ENCODE measurements around the gene PAPOLB.
"Not testable (repeated sequence)": the region's sequence is repeated elsewhere in the genome, so short reads cannot be mapped to it uniquely, and the experiment has no call there.

PAPOLB gene

DNA sequence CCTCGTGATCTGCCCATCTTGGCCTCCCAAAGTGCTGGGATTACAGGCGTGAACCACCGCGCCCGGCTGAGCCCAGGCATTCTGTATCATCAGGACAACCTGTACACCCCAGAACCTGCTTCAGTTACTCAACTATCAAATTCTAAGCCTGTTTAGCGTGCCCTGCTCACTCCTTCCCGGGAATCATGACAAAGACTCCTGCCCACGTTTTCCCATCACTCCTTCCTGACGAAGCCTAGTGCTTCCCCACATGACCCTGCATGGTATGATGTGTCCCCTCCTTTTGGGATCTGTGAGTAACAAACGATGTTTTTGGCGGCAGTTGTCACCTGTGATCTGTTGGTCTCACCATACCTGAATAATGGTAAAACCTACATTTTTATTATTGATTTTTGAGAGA lies 33.9 kb upstream of the PAPOLB start:
- intact Hi-C loops (cut with DNase I; ENCODE audit: low total_unique reads) = no loop called here
- H3K4me1 ChIP-seq = no peaks in the 10 kb centered on the region
- no peak for DNase-seq
- TF ChIP-seq, protein P1, sequence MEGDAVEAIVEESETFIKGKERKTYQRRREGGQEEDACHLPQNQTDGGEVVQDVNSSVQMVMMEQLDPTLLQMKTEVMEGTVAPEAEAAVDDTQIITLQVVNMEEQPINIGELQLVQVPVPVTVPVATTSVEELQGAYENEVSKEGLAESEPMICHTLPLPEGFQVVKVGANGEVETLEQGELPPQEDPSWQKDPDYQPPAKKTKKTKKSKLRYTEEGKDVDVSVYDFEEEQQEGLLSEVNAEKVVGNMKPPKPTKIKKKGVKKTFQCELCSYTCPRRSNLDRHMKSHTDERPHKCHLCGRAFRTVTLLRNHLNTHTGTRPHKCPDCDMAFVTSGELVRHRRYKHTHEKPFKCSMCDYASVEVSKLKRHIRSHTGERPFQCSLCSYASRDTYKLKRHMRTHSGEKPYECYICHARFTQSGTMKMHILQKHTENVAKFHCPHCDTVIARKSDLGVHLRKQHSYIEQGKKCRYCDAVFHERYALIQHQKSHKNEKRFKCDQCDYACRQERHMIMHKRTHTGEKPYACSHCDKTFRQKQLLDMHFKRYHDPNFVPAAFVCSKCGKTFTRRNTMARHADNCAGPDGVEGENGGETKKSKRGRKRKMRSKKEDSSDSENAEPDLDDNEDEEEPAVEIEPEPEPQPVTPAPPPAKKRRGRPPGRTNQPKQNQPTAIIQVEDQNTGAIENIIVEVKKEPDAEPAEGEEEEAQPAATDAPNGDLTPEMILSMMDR (IDR thresholded peaks at IDR 0.05) = no peak
- no peaks in the 10 kb centered on the region for H3K36me3 ChIP-seq
- no peak overlapping the region for H3K27ac ChIP-seq
- no peak overlapping the region for H3K4me3 ChIP-seq
- H3K9me3 ChIP-seq = no peaks in the 10 kb centered on the region
- peaks cover 0 to 5% of the 10 kb centered on the region in 2 donors for H3K27me3 ChIP-seq

GRCh38 chr7:4894482-4894881 lies 32.7 kb upstream of the PAPOLB start:
- intact Hi-C loops (cut with DNase I; ENCODE audit: low total_unique reads) = no loop called here
- TF ChIP-seq, protein P1 (IDR thresholded peaks at IDR 0.05) = no peak
- Histone ChIP-seq H3K4me3 (no peak overlapping the region), H3K27ac (no peak overlapping the region), H3K9me3 (no peaks in the 10 kb centered on the region), H3K36me3 (no peaks in the 10 kb centered on the region), H3K27me3 (peaks cover 0 to 4% of the 10 kb centered on the region in 2 donors), H3K4me1 (no peaks in the 10 kb centered on the region)
- no peak for DNase-seq

- H3K4me1 ChIP-seq = no peaks in the 10 kb centered on the region
- no peaks in the 10 kb centered on the region for H3K36me3 ChIP-seq
- no peaks in the 10 kb centered on the region for H3K9me3 ChIP-seq
- peaks cover 0 to 2% of the 10 kb centered on the region in 2 donors for H3K27me3 ChIP-seq
- TF ChIP-seq, protein P1 (IDR thresholded peaks at IDR 0.05) = no peak
- H3K4me3 ChIP-seq = no peak overlapping the region
- no peak overlapping the region for H3K27ac ChIP-seq
- intact Hi-C loops (cut with DNase I; ENCODE audit: low total_unique reads) = no loop called here
- no peak for DNase-seq
Observed at GRCh38 chr7:4893929-4894475, 32.2 kb upstream of the PAPOLB start.

GRCh38 chr7:4893188-4893587 lies 31.4 kb upstream of the PAPOLB start:
- H3K27me3 ChIP-seq; H3K4me1 ChIP-seq; H3K4me3 ChIP-seq; DNase-seq; H3K9me3 ChIP-seq; H3K36me3 ChIP-seq; H3K27ac ChIP-seq; intact Hi-C loops (cut with DNase I; ENCODE audit: low total_unique reads): not testable (repeated sequence)

DNA sequence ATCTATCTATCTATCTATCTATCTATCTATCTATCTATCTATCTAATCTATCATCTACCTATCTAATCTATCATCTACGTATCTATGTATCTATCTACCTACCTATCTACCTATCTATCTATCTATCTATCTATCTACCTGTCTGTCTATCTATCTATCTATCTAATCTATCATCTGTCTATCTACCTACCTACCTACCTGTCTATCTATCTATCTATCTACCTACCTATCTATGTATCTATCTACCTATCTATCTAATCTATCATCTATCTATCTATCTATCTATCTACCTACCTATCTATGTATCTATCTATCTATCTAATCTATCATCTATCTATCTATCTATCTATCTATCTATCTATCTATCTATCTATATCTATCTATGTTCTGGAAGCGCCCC lies 29.7 kb upstream of the PAPOLB start:
- H3K36me3 ChIP-seq; intact Hi-C loops (cut with DNase I; ENCODE audit: low total_unique reads); H3K27me3 ChIP-seq; H3K4me3 ChIP-seq; H3K4me1 ChIP-seq; H3K27ac ChIP-seq; DNase-seq; H3K9me3 ChIP-seq: not testable (repeated sequence)

GRCh38 chr7:4889682-4890081 lies 27.9 kb upstream of the PAPOLB start:
- Histone ChIP-seq H3K36me3 (no peaks in the 10 kb centered on the region), H3K4me3 (no peak overlapping the region), H3K27me3 (peaks cover 0 to 2% of the 10 kb centered on the region in 2 donors), H3K27ac (no peak overlapping the region), H3K9me3 (no peaks in the 10 kb centered on the region), H3K4me1 (no peaks in the 10 kb centered on the region)
- no peak for DNase-seq
- intact Hi-C loops (cut with DNase I; ENCODE audit: low total_unique reads) = no loop called here
- TF ChIP-seq, protein P1 (IDR thresholded peaks at IDR 0.05) = no peak

DNA sequence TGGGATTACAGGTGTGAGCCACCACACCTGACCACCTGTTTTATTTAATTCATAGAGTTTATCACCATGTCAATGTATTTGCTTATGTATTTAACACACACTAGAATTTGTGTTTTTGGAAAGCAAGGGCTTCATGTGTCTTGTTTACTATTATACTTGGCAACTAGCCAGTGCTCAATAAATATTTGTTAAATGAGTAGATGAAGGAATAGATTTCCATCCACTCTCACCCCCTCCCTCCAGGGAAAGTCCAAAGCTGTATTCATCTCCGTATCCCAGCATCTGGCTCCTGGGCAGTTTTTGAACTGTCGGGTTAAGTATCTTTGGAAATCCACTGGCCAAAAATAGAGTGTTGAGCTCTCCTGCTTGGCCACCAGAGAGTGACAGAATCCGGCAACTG lies 26.3 kb upstream of the PAPOLB start:
- H3K4me3 ChIP-seq = no peak overlapping the region
- no peaks in the 10 kb centered on the region for H3K36me3 ChIP-seq
- no peaks in the 10 kb centered on the region for H3K9me3 ChIP-seq
- H3K27me3 ChIP-seq = peaks cover 0 to 2% of the 10 kb centered on the region in 2 donors
- intact Hi-C loops (cut with DNase I; ENCODE audit: low total_unique reads) = no loop called here
- peaks cover 0 to 10% (median 2%) of the 10 kb centered on the region in 4 donors for H3K4me1 ChIP-seq
- DNase-seq = no peak
- TF ChIP-seq, protein P1 (IDR thresholded peaks at IDR 0.05) = no peak
- no peak overlapping the region for H3K27ac ChIP-seq
